COLO668 (cell line): ENCODE results near the gene HSPA12B.

ENCODE experiments used
- DNase-seq: peaks from one replicate; lab custom pipeline; 2025; ENCODE audit not compliant: unreplicated experiment; lab: John Stamatoyannopoulos, UW

The HSPA12B gene

GRCh38 chr20:3744806-3745685 is 12.6 kb downstream of the HSPA12B start:
- DNase-seq, result peak; percentile 46

DNA sequence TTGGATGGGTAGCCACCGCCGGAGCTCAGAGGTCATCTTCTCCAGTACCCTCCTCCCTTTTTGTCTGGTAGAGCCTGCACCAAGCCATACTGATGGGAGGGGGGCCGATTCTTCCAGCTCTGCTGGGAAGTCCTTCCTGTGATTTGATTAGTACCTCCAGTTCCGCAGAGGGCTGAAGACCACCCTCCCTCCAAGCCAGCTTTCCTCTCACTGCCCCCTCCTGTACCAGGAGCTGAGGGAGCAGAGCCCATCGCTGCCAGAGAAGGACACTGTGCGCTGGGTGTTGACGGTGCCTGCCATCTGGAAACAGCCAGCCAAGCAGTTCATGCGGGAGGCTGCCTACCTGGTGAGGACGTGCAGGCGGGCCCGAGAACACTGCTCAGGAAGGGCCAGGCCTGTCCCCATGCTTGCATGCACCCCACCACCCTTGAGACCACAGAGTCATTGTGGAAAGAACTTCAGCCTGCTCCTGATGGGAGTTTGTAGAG is 13.2 kb downstream of the HSPA12B start:
- no peak for DNase-seq

GRCh38 chr20:3747471-3747870 is 15.0 kb downstream of the HSPA12B start:
- DNase-seq, result no peak

- DNase-seq, result no peak
Observed at GRCh38 chr20:3748073-3748472, 15.6 kb downstream of the HSPA12B start.

DNA sequence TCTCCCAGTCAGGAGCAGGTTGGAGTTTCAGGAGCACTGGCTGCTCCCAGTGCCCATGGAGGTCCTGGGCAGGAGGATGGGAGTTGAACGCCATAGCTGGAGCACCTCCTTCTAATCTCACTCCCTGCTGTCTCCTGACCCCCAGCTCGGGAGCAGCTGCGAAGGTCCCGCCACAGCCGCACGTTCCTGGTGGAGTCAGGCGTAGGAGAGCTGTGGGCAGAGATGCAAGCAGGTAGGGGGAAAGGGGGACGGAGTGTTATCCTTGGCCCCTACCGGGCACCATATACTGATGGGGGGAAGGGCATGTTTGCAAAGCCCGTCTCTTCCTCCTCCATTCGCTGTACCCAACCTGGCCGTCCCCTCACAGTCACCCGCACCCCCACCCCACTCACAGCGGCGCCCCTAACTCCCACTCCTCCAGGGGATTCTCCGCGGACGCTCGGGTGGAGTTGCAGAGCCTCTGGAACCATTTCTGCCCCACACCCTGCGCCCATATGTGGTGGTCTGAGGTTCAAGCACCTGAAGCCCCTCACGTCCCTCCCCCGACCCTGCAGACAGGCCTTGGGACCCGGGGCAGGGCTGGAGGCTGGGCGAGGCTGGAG is 16.7 kb downstream of the HSPA12B start:
- no peak for DNase-seq

DNA sequence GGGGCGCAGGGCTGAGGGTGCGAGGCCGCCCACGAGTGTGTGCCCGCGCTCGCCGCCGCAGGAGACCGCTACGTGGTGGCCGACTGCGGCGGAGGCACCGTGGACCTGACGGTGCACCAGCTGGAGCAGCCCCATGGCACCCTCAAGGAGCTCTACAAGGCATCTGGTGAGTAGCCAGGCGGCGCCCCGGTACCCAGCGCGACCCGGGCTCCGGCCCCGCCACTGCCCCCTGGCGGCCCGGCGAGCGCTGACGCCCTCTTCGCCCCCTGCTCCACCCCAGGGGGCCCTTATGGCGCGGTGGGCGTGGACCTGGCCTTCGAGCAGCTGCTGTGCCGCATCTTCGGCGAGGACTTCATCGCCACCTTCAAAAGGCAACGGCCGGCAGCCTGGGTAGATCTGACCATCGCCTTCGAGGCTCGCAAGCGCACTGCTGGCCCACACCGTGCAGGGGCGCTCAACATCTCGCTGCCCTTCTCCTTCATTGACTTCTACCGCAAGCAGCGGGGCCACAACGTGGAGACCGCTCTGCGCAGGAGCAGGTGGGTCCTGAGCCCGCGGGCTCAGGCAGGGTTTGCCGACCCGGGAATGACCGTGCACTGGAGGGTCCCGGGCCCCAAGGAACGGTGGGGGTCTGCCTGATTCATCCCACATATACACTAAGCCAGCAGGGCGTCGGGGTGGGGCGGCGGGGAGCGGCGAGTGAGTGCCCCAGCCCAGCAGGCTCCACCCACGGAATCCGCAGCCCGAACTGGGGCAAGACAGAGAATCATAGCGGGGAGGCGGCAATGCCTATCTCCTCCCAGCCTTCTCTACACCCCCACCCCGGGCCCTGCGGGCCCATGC is 17.4 kb downstream of the HSPA12B start:
- DNase-seq, result peak; percentile 67

DNA sequence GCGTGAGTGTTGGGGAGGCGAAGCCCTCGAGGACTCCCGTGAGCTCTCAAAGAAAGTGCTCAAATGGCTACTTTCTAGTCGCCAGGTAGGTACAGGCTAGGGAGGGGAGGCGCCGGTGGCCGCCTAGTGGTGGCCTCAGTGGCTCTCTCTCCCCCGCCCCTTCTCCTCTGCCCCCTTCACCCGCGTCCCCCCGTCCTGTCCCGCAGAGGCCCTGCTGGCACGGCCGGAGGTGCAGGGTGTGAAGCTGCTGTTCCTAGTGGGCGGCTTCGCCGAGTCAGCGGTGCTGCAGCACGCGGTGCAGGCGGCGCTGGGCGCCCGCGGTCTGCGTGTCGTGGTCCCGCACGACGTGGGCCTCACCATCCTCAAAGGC is 18.8 kb downstream of the HSPA12B start:
- no peak for DNase-seq

DNA sequence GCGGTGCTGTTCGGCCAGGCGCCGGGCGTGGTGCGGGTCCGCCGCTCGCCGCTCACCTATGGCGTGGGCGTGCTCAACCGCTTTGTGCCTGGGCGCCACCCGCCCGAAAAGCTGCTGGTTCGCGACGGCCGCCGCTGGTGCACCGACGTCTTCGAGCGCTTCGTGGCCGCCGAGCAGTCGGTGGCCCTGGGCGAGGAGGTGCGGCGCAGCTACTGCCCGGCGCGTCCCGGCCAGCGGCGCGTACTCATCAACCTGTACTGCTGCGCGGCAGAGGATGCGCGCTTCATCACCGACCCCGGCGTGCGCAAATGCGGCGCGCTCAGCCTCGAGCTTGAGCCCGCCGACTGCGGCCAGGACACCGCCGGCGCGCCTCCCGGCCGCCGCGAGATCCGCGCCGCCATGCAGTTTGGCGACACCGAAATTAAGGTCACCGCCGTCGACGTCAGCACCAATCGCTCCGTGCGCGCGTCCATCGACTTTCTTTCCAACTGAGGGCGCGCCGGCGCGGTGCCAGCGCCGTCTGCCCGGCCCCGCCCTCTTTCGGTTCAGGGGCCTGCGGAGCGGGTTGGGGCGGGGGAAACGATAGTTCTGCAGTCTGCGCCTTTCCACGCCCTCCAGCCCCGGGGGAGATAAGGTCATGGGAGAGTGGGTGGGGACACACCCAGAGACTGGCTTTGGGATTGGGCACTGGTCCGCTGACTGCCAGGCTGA is 19.3 kb downstream of the HSPA12B start:
- peak; percentile 71 for DNase-seq

- no peak for DNase-seq
Observed at GRCh38 chr20:3752386-3752759, 19.9 kb downstream of the HSPA12B start.

DNA sequence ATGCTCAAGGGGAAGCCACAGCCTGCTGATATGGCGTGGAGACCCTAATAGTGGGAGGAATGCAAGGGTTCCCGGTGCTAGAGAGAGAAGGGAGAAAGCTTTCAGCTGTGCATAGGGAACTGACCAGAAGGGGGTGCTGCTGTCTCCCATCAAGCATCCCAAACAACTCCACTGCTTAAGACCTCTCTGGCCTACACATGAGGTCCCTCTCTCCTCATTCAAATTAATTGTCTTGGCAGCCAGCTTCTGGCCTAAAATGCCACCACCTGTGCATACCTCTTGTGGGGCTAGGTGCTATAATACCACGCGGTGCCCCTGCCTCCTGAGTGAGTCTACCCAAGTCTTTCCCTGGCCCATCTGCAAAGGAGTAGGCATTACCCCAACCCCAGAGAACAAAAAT is 20.6 kb downstream of the HSPA12B start:
- peak; percentile 64 for DNase-seq

- no peak for DNase-seq
Observed at GRCh38 chr20:3753501-3754275, 21.2 kb downstream of the HSPA12B start.

- no peak for DNase-seq
Observed at GRCh38 chr20:3754276-3754630, 21.8 kb downstream of the HSPA12B start.

DNA sequence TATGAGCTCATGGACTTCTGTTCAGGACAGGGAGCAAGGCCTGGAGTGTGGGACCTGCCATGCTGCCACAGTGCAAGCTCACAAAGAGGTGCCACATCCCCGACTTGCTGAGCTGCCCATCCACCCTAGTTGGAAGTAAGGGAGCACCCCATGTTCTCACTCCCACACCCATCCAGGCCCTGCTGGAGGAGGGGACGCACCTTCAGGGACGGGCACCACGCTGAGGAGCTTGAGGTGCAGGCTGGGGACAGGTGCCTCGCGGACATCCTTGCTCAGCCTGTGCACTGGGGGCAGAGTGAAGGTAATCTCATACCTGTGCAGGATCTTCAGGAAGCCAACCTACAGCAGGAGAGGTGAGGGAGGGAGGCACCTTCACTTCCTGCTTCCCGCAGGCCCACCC is 22.8 kb downstream of the HSPA12B start:
- DNase-seq, result no peak

DNA sequence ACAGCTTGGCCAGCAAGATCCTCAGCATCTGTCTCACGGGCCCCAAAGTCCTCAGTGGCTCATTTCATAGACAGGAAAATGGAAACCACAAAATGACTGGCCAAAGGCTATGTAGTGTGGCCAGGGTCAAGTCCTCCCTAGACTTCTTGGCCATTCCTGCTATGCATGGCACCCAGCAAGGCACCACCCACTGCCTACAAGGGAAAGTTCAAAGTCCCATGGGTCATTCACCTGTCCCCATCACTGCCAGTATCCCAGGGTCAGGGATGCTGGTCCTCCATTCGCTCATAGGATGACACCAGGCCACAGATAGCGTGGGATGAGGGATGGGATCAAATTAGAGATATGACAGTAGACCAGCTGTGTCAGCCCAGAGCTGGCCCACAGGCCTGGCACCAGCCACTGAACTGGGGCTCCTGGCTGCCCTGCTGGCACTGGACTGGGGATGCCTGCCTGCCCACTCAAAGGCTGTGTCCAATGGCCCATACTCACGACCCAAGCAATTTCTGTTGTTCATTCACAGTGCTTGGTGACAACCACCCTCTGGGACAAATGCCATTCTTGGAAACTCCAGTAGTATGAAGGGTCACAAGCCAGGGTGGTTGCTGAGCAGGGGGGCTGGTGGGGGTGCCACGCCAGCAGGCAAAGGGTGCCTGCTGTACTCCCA is 23.5 kb downstream of the HSPA12B start:
- DNase-seq, result no peak

DNA sequence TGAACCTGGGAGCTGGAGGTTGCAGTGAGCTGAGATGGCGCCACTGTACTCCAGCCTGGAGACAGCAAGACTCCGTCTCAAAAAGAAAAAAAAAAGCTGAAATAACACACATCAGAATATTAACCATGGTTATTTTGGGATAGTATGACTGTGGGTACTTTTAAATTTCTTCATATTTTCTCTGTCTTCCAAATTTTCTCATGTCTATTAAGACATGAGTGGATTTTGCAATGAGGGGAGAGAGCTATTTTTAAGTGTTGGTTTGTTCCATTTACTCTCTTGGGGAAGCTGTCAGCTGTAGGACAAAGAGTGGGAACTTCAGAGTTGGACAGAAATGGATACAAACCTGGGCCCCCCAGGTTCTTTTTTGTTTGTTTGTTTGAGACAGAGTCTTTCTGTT is 24.8 kb downstream of the HSPA12B start:
- no peak for DNase-seq

DNA sequence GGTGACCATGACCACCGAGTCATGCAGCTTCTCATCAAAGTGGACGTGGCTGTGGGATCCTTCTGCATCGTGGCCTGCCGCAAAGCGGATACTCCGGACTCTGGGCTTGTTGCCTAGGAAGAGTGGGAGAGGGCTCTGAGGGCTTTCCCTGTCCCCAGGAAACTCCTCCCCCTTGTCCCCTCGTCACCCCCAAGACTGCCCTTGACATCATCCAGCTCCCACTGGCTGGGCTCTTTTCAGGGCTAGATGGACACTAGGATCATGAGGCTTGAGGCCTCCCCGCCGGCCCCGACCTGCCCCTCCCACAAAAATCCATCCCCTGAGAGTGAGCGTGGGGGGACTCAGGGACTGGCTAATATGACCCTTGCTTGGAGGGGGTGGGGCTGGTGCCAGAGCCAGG is 26.1 kb downstream of the HSPA12B start:
- no peak for DNase-seq

GRCh38 chr20:3759316-3759823 is 26.9 kb downstream of the HSPA12B start:
- DNase-seq, result no peak

DNA sequence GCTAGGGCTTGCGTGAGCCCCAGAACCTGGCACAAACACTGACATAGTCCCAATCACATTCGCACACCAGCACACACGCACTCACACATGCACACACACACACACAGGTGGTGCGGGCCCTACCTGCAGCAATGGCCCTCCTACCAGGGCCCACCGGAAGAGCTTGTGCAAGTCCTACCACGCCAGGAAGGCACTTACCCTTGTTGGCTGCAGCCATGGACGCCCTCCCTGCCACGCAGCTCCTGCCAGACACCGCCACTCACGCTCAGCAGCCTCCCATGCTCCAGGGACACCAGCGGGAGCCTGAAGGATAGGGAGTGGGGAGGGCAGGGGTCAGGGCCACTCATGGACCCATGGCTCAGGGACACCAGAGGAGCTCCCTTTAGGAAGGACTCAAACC is 27.4 kb downstream of the HSPA12B start:
- no peak for DNase-seq

DNA sequence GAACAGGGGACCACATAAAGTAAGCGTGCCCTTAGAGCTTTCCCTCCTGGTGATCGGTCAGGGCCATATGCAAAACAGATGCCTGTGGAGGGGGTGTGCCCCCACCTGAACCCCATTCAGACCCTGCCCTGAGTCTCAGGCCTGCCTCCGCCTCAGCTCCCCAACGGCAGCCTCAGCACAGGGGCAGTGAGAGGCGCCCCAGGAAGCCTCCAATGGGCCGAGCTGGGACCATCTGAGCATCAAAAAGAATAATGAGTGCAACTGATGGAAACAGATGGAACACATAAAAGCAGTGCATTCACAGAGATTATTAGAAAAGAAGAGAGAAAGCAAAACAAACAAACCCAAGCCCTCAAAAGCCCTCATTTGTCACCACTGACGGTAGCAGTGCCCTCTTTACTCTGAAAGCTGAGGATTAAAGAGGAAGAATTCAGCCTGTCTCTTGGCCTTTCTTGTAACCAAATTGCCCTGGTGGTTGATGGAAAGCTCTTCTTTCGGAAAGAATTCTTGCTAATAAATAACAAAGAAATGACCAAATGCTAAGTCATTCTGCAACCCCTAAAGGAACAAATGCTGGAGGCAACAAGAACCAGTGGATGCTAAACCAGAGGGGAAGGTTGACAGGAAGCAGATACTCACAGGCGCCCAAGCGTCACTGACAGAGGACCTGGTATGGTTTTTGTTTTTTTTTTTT is 28.3 kb downstream of the HSPA12B start:
- DNase-seq, result no peak
